Measurements from ENCODE around the gene SCART1. TPM values are rescaled to one million over a fixed set of nuclear protein-coding genes. Genes with fewer than 3 reads are reported as not detected.
"Not testable (repeated sequence)": the region's sequence is repeated elsewhere in the genome, so short reads cannot be mapped to it uniquely, and the experiment has no call there.

The SCART1 gene
- total and polyA plus RNA-seq, 2 experiments from 2014 or later = 0.15 to 0.65 TPM

GRCh38 chr10:133499176-133499575 lies 45.4 kb downstream of the SCART1 start:
- in situ Hi-C loops (cut with MboI) = not testable (repeated sequence)

GRCh38 chr10:133500897-133501296 lies 47.2 kb downstream of the SCART1 start:
- DNase-seq; H3K79me2 ChIP-seq (ENCODE audit: insufficient read depth); H3K27me3 ChIP-seq (replicated peaks; ENCODE audit: insufficient read depth); H3K4me2 ChIP-seq (ENCODE audit: unreplicated experiment); in situ Hi-C loops (cut with MboI); H3K9me2 ChIP-seq (ENCODE audit: insufficient read depth); H4K20me1 ChIP-seq (ENCODE audit: insufficient read depth); H3K9me3 ChIP-seq (ENCODE audit: low read depth); H3K27ac ChIP-seq; H3K4me1 ChIP-seq (ENCODE audit: insufficient read depth); H3F3A ChIP-seq (ENCODE audit: insufficient read depth); H2AFZ ChIP-seq; H3K36me3 ChIP-seq (ENCODE audit: low read depth); H3K4me3 ChIP-seq; H3K9ac ChIP-seq: not testable (repeated sequence)
- WGBS, 2 experiments (ENCODE audit: low coverage in 1 of 2, low lambda C conversion rate in 2 of 2, missing lambda C conversion rate in 2 of 2) = 32 to 34% methylated on average over 4 of the region's 4 CpGs

More at GRCh38 chr10:133499176-133499575, 45.4 kb downstream of the SCART1 start:
- not testable (repeated sequence) for H3K9me3 ChIP-seq (ENCODE audit: low read depth); H4K20me1 ChIP-seq (ENCODE audit: insufficient read depth); H3K36me3 ChIP-seq (ENCODE audit: low read depth); H2AFZ ChIP-seq; H3K27ac ChIP-seq; H3F3A ChIP-seq (ENCODE audit: insufficient read depth); H3K79me2 ChIP-seq (ENCODE audit: insufficient read depth); DNase-seq; H3K27me3 ChIP-seq (replicated peaks; ENCODE audit: insufficient read depth); H3K9me2 ChIP-seq (ENCODE audit: insufficient read depth); H3K4me2 ChIP-seq (ENCODE audit: unreplicated experiment); H3K4me3 ChIP-seq; H3K9ac ChIP-seq; H3K4me1 ChIP-seq (ENCODE audit: insufficient read depth)
- WGBS, 2 experiments (ENCODE audit: low coverage in 1 of 2, low lambda C conversion rate in 2 of 2, missing lambda C conversion rate in 2 of 2) = 11 to 25% methylated on average over 1 of the region's 1 CpG

- Histone ChIP-seq H3K4me1 (ENCODE audit: insufficient read depth) (no peaks in the 10 kb centered on the region), H3K79me2 (ENCODE audit: insufficient read depth) (no peaks in the 10 kb centered on the region), H3K27me3 (replicated peaks; ENCODE audit: insufficient read depth) (no peaks in the 10 kb centered on the region; the same call in 1 of the 2 replicates), H3F3A (ENCODE audit: insufficient read depth) (no peaks in the 10 kb centered on the region), H4K20me1 (ENCODE audit: insufficient read depth) (no peaks in the 10 kb centered on the region), H3K4me3 (no peak overlapping the region), H3K4me2 (ENCODE audit: unreplicated experiment) (no peak overlapping the region), H3K9ac (no peak overlapping the region), H3K9me2 (ENCODE audit: insufficient read depth) (no peaks in the 10 kb centered on the region), H2AFZ (no peak overlapping the region), H3K27ac (no peak overlapping the region), H3K9me3 (ENCODE audit: low read depth) (no peaks in the 10 kb centered on the region), H3K36me3 (ENCODE audit: low read depth) (no peaks in the 10 kb centered on the region)
- DNase-seq = no peak
- WGBS, 2 experiments (ENCODE audit: low coverage in 1 of 2, low lambda C conversion rate in 2 of 2, missing lambda C conversion rate in 2 of 2) = 33 to 34% methylated on average over 4 of the region's 4 CpGs
- in situ Hi-C loops (cut with MboI) = no loop called here
- TF ChIP-seq EZH2 (IDR thresholded peaks at IDR 0.05; ENCODE audit: insufficient read depth, poor library complexity, severe bottlenecking) = no peak
These were observed 56.0 kb downstream of the SCART1 start for GRCh38 chr10:133509700-133510099.

- 40 to 50% methylated on average over 4 of the region's 4 CpGs for WGBS, 2 experiments (ENCODE audit: low coverage in 1 of 2, low lambda C conversion rate in 2 of 2, missing lambda C conversion rate in 2 of 2)
These were observed 57.7 kb downstream of the SCART1 start for GRCh38 chr10:133511408-133511807.

GRCh38 chr10:133511907-133512528 lies 58.3 kb downstream of the SCART1 start:
- no peaks in the 10 kb centered on the region for H3K4me1 ChIP-seq (ENCODE audit: insufficient read depth)
- TF ChIP-seq EZH2phosphoT487 (IDR thresholded peaks at IDR 0.05; ENCODE audit: insufficient read depth, low read depth) (no peak), EZH2 (IDR thresholded peaks at IDR 0.05; ENCODE audit: insufficient read depth, poor library complexity, severe bottlenecking) (no peak)
- H2AFZ ChIP-seq = no peak overlapping the region
- no peak overlapping the region for H3K27ac ChIP-seq
- no peaks in the 10 kb centered on the region for H4K20me1 ChIP-seq (ENCODE audit: insufficient read depth)
- no peak overlapping the region for H3K4me2 ChIP-seq (ENCODE audit: unreplicated experiment)
- DNase-seq = no peak
- in situ Hi-C loops (cut with MboI) = no loop called here
- H3K27me3 ChIP-seq (replicated peaks; ENCODE audit: insufficient read depth) = no peaks in the 10 kb centered on the region; the same call in 1 of the 2 replicates
- 19 to 22% methylated on average over 4 of the region's 4 CpGs for WGBS, 2 experiments (ENCODE audit: low coverage in 1 of 2, low lambda C conversion rate in 2 of 2, missing lambda C conversion rate in 2 of 2)
- no peak overlapping the region for H3K9ac ChIP-seq
- H3K9me3 ChIP-seq (ENCODE audit: low read depth) = no peaks in the 10 kb centered on the region
- no peak overlapping the region for H3K4me3 ChIP-seq
- H3K79me2 ChIP-seq (ENCODE audit: insufficient read depth) = no peaks in the 10 kb centered on the region
- no peaks in the 10 kb centered on the region for H3F3A ChIP-seq (ENCODE audit: insufficient read depth)
- H3K9me2 ChIP-seq (ENCODE audit: insufficient read depth) = no peaks in the 10 kb centered on the region
- no peaks in the 10 kb centered on the region for H3K36me3 ChIP-seq (ENCODE audit: low read depth)

More at GRCh38 chr10:133511408-133511807, 57.7 kb downstream of the SCART1 start:
- H2AFZ ChIP-seq = no peak overlapping the region
- no peak overlapping the region for H3K4me3 ChIP-seq
- H3F3A ChIP-seq (ENCODE audit: insufficient read depth) = no peaks in the 10 kb centered on the region
- no peaks in the 10 kb centered on the region for H3K79me2 ChIP-seq (ENCODE audit: insufficient read depth)
- H3K9me2 ChIP-seq (ENCODE audit: insufficient read depth) = no peaks in the 10 kb centered on the region
- no peaks in the 10 kb centered on the region for H3K9me3 ChIP-seq (ENCODE audit: low read depth)
- in situ Hi-C loops (cut with MboI) = no loop called here
- H3K27ac ChIP-seq = no peak overlapping the region
- no peak overlapping the region for H3K9ac ChIP-seq
- no peaks in the 10 kb centered on the region; the same call in 1 of the 2 replicates for H3K27me3 ChIP-seq (replicated peaks; ENCODE audit: insufficient read depth)
- H3K4me1 ChIP-seq (ENCODE audit: insufficient read depth) = no peaks in the 10 kb centered on the region
- H3K36me3 ChIP-seq (ENCODE audit: low read depth) = no peaks in the 10 kb centered on the region
- no peak overlapping the region for H3K4me2 ChIP-seq (ENCODE audit: unreplicated experiment)
- TF ChIP-seq EZH2phosphoT487 (IDR thresholded peaks at IDR 0.05; ENCODE audit: insufficient read depth, low read depth) (no peak), EZH2 (IDR thresholded peaks at IDR 0.05; ENCODE audit: insufficient read depth, poor library complexity, severe bottlenecking) (no peak)
- no peak for DNase-seq
- no peaks in the 10 kb centered on the region for H4K20me1 ChIP-seq (ENCODE audit: insufficient read depth)
